NCI-H2107 treated with DMSO at 0.1 percent for 48 hours (cell line): ENCODE results near the gene USP15.
"Not testable (repeated sequence)": the region's sequence is repeated elsewhere in the genome, so short reads cannot be mapped to it uniquely, and the experiment has no call there.

Experiments used
- DNase-seq: peaks from one replicate; lab custom pipeline; 2025; ENCODE audit not compliant: unreplicated experiment; lab: John Stamatoyannopoulos, UW

USP15 gene

DNA sequence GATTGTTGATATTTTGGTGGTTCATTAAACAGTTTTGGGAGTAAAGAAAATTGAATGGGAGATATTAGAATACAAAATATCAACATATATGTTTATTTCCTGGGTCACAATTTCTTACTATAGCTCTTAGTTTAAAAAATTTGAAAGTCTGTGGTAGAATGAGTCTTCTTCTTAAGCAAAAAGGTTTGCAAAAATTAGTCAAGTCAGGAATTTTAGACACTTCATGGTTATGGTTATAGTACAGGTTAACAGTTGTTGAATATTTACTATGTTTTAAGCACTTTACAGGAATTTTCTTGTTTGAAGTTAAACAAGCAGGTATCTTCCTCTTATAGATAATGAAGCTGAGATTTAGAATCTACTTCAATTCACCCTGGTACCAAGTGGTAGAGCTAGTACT is 56.8 kb downstream of the USP15 start:
- DNase-seq: no peak

DNA sequence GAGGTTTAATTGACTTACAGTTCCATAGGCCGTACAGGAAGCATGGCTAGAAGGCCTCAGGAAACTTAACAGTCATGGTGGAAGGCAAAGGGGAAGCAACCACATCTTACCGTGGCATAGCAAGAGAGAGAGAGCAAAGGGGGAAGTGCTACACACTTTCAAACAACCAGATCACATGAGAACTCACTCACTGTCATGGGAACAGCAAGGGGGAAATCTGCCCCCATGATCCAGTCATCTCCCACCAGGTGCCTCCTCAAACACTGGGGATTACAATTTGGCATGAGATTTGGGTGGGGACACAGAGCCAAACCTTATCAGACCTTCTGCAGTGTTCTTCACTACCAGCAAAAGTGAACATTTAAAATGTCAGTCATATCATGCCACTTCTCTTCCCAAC is 58.9 kb downstream of the USP15 start:
- DNase-seq: no peak

DNA sequence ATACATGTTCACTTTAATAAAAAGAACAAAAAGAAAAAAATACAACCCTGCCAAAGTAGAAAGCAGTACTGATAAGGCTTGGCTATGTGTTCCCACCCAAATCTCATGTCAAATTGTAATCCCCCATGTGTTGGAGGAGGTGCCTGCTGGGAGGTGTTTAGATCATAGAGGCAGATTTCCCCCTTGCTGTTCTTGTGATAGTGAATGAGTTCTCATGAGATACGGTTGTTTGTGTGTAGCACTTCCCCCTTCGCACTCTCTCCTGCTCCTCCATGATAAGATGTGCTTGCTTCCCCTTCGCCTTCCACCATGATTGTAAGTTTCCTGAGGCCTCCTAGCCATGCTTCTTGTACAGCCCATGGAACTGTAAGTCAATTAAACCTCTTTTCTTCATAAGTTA is 59.9 kb downstream of the USP15 start:
- DNase-seq: no peak

DNA sequence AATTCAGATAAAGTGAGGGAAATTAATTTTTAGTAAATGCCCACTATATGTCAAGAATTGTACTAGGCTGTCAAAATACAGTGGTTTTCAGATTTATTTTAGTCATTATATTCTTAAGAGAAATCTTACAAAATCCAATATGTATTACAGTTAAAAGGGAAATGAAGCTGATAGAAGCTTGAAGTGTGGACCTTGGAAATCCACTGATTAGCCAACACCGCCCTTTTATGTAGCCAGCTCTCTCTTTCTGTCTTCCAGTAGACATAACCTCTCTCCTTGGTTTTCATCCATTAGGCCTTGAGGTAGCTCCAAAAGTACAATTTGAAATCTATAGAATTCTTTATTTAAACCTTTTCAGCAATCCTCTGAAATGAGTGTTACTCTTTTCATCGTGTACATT is 63.2 kb downstream of the USP15 start:
- no peak for DNase-seq

DNA sequence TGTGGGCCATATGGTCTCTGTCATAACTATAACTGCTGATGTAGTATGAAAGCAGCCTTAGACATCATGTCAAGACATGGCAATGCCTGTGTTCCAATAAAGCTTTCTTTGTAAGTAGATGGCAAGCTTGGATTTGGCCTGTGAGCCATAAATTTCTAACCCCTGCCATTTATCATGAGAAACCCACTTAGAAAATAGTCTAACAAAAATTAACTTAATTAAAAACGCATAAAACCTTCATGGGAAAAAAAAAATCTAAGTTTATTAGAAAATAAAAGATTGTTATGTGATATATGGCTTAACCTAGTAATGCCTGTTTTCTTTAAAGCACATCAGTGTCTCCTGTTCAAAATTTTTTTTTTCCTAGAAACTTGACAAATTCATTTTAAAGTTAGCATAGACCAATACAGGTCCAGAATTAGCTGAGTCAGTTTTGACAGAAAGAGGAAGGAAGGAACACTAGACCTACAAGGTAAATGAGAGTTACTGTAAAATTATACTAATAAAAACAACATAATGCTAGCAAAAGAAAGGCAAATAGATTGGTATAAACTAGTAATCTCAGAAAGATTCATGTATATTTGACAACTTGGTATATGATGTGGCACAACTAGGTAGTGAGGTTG is 68.2 kb downstream of the USP15 start:
- DNase-seq: no peak

DNA sequence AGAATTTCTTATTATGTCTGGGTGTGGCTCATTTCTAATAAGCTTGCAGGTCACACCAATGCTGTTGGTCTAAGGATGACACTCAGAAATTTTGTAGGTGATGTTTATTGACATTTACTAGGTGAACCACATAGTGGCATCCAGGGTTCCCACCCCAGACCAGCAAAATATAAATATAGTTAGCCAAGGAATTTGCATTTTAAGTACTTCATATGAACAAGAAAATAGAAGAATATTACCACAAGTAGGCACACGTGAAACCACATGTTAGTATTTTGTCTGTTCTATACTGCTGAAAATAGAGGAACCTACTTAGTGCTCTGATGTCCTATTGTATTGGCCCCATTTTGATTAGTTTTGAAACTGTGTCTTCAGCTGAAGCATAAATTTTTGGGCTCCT is 71.1 kb downstream of the USP15 start:
- DNase-seq: no peak

DNA sequence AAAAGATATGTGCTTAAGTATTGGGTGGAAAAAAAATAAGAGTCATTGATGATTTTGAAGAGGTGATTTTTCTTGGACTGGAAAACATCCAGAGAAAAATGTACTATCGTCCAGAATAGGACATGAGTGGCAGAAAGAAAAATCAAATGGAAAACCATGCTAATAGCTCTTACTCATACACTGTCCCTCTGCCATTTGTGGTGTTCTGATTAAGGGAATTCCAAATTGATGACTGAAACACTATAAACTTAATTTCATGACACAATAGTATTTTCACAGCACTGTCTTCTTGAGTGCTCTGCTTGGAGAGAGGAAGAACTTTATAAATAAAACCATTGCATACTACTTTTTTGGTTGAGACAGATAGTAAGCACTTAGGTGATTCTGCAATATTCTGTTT is 72.4 kb downstream of the USP15 start:
- no peak for DNase-seq

DNA sequence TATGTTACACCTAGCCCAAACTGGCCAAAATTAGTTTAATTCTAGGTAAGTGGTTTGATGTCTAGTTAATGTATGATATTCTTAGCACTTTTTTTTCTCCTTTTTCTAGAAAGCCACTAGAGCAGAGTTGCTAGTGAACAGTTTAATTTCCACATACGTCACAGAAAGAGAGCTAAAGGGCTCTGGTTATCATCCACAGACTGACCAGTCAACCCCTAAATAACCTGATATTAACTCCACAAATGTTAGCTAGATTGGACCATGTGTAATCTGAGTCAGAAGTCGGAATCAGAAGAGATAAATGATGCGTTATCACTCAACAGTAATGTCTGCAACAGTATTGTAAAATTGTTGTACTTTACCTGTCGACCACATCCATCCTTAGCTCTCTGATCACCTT is 74.9 kb downstream of the USP15 start:
- DNase-seq: no peak

DNA sequence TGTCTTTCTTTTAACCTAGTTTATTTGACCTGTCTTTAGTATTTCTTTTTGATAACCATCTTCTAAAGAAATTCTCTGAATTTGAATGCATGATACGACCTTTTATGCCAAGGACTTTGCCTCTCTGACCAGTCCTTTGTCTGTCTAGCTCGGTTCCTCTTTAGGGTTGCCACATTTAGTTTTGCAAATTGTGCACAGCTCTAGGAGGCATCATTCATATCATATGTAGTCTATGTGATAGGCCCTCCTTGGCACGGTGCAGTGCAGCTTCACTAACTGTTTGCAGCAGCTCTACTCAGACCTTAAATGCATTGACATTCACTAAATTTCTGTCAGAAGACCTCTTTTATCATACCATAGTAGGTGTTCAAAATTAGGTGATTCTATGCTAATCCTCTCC is 75.6 kb downstream of the USP15 start:
- no peak for DNase-seq

DNA sequence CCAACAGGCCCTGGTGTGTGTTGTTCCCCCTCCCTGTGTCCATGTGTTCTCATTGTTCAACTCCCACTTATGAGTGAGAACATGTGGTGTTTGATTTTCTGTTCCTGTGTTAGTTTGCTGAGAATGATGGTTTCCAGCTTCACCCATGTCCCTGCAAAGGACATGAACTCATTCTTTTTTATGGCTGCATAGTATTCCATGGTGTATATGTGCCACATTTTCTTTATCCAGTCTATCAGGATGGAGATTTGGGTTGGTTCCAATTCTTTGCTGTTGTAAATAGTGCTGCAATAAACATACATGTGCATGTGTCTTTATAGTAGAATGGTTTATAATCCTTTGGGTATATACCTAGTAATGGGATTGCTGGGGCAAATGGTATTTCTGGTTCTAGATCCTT is 77.4 kb downstream of the USP15 start:
- not testable (repeated sequence) for DNase-seq

DNA sequence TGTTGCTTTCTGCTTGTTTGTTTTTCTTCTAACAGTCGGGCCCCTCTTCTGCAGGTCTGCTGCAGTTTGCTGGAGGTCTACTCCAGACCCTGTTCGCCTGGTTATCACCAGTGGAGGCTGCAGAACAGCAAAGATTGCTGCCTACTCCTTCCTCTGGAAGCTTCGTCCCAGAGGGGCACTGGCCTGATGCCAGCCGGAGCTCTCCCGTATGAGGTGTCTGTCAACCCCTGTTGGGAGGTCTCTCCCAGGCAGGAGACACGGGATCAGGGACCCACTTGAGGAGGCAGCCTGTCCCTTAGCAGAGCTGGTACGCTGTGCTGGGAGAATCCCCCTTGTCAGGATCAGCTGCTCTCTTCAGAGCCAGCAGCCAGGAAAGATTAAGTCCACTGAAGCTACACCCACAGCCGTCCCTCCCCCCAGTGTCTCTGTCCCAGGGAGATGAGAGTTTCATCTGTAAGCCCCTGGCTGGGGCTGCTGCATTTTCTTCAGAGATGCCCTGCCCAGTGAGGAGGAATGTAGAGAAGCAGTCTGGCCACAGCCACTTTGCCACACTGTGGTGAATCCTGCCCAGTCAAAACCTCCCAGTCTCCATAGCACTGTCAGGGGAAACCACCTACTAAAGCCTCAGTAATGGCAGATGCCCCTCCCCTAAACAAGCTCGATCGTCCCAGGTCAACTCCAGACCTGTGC is 82.6 kb downstream of the USP15 start:
- not testable (repeated sequence) for DNase-seq

DNA sequence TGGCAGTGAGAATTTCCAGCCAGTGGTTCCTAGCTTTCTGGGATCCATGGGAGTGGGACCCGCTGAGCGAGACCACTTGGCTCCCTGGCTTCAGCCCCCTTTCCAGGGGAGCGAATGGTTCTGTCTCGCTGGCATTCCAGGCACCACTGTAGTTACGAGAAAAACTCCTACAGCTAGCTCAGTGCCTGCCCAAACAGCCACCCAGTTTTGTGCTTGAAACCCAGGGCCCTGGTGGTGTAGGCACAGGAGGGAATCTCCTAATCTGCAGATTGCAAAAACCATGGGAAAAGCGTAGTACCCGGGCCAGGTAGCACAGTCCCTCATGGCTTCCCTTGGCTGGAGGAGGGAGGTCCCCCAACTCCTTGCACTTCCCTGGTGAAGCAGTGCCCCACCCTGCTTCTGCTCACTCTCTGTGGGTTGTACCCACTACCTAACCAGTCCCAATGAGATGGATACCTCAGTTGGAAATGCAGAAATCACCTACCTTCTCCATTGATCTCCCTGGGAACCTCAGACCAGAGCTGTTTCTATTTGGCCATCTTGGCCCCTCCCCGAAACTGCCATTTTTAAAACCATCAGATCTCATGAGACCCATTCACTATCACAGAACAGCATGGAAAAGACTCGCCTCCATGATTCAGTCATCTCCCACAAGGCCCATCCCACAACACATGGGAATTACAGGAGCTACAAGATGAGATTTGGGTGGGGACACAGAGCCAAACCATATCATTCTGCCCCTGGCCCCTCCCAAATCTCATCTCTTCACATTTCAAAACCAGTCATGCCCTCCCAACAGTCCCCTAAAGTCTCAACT is 83.3 kb downstream of the USP15 start:
- not testable (repeated sequence) for DNase-seq

DNA sequence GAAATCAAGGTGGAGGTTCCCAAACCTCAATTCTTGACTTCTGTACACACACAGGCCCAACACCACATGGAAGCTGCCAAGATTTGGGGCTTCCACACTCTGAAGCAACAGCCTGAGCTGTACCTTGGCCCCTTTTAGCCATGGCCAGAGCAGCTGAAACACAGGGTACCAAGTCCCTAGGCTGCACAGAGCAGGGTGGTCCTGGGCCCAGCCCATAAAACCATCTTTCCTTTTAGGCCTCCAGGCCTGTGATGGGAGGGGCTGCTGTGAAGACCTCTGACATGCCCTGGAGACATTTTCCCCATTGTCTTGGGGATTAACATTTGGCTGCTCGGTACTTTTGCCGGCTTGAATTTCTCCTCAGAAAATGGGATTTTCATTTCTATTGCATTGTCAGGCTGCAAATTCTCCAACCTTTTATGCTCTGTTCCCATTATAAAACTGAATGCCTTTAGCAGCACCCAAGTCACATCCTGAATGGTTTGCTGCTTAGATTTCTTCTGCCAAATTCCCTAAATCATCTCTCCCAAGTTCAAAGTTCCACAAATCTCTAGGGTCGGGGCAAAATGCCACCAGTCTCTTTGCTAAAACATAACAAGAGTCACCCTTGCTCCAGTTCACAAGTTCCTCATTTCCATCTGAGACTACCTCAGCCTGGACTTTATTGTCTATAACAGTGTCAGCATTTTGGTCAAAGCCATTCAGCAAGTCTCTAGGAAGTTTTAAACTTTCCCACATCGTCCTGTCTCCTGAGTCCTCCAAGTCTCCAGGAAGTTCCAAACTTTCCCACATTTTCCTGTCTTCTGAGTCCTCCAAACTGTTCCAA is 84.7 kb downstream of the USP15 start:
- DNase-seq: not testable (repeated sequence)

DNA sequence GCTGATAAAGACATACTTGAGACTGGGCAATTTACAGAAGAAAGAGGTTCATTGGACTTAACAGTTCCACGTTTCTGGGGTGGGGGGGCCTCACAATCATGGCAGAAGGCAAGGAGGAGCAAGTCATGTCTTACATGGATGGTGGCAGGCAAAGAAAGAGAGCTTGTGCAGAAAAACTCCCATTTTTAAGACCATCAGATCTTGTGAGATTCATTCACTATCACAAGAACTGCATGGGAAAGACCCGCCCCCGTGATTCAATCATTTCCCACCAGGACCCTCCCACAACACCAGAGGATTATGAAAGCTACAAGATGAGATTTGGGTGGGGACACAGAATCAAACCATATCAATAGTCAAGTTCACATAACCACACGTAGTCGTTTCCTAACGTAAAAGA is 85.5 kb downstream of the USP15 start:
- no peak for DNase-seq

DNA sequence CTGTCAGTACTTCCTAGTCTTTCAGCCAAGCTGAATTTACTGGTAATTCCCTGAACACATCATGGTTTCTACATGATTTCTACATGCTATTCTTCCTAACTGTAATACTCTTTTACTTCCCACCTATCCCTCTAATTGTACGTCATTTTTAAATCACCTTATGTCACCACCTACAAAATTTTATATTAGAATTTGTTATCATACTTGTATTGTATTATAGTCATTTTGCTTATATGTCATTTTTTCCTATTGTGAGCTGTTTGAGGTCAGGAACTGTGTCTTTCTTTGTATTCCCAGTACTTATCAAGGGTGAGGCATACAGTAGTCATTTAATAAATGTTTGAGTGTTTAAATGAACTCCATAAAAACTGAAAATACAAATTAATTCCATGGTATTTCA is 86.6 kb downstream of the USP15 start:
- no peak for DNase-seq

DNA sequence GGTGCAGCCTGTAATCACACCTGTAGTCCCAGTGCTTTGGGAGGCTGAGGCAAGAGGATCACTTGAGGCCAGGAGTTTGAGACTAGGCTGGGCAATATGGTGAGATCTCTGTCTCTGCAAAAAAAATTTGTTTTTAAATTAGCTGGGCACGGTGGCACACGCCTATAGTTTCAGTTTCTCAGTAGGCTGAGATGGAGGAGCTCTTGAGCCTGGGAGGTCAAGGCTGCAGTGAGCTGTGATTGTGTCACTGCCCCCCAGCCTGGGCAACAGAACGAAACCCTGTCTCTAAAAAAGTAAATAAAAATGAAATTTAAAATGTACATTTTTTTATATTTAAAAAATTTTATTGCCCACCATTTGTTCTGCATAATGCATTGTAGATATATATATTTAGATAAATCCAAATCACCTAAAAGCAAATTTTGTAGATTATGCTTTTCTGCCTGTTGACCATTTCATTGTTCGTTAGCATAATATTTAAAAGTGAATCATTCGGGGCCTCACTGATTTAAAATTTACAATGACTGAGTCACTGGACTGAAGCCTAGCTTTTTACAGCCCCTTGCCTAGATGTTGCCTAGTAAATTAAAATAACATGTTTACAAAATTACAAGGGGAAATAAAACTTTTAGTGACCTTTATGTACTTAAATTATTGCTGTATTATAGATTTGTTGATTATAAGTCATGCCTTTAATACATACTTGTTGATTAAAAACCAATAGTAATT is 87.9 kb downstream of the USP15 start:
- DNase-seq: no peak

DNA sequence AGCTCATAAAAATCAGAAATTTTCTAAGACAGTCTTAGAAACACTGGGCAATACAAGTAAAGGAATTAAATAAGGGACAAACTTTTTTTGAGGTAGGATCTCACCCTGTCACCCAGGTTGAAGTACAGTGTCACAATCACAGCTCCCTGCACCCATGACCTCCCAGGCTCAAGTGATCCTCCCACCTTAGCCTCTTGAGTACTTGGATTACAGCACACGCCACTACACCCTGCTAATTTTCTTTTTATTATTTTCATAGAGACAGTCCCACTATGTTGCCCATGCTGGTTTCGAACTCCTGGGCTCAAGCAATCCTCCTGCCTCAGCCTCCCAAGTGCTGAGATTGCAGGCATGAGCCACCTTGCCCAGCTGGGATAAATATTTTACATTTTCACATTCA is 90.3 kb downstream of the USP15 start:
- DNase-seq: no peak

DNA sequence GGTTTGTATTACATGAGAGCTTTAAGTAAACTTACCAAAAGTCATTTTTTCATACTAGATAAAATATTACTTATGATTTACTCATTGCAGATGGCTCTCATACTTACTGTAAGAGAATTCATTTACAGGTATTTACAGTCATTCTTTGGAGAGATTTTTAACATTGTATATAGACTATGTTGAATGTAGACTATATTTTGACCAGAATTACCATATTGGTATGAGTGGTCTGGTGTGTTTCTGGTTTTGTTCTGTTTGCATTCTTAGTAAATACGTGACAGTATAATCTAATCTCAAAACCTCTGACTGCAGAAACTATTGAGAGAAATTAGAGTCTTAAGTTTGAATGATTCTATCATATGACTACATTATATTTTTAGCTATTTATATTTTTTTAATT is 91.1 kb downstream of the USP15 start:
- DNase-seq: no peak

DNA sequence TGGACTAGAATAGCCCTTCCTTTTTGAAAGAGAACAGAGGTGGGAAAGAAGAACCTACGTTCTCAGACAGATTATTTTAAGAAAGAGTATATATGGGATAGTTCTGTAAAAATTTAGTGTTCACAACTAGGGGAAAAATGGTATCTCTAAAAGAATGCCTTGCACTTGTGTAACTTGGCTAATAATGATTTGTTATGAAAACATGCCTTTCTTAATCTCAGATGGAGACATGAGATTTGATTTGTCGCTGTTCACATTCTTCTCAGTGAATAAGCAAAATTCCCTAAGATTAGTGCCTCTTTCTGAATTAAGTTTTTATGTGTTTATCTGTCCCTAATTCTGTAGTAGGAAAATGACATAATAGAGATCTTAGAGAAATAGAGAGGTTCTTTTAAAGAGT is 100.8 kb downstream of the USP15 start:
- no peak for DNase-seq

DNA sequence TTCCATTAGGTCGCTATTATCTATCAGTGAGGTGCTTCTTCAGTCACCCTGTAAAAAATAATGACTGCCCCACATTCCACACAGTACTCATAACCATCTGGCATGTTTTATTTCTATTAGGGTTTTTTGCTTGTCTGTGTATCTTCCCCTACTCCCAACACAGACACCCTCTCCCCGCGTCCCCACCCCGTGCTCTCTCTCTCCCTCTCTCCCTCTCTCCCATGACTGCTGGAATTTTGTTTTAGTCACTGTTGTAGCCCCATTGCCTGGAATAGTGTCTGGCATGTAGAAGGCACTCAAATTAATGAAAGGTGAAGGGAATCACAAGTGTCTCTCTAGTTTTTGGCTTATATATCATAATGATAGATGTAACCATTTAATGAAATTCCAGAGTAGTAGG is 103.3 kb downstream of the USP15 start:
- DNase-seq: no peak

DNA sequence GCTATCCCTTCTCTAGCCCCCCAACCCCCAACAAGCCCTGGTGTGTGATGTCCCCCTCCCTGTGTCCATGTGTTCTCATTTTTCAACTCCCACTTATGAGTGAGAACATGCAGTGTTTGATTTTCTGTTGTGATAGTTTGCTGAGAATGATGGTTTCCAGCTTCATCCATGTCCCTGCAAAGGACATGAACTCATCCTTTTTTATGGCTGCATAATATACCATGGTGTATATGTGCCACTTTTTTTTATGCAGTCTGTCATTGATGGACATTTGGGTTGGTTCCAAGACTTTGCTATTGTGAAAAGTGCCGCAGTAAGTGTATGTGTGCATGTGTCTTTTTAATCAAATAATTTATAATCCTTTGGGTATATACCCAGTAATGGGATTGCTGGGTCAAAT is 104.5 kb downstream of the USP15 start:
- DNase-seq: not testable (repeated sequence)
